NCI-H2171 (cell line): ENCODE measurements around the gene FBXW11.

Source experiments
- DNase-seq: peaks from one replicate; lab custom pipeline; 2025; lab: John Stamatoyannopoulos, UW

The FBXW11 gene

DNA sequence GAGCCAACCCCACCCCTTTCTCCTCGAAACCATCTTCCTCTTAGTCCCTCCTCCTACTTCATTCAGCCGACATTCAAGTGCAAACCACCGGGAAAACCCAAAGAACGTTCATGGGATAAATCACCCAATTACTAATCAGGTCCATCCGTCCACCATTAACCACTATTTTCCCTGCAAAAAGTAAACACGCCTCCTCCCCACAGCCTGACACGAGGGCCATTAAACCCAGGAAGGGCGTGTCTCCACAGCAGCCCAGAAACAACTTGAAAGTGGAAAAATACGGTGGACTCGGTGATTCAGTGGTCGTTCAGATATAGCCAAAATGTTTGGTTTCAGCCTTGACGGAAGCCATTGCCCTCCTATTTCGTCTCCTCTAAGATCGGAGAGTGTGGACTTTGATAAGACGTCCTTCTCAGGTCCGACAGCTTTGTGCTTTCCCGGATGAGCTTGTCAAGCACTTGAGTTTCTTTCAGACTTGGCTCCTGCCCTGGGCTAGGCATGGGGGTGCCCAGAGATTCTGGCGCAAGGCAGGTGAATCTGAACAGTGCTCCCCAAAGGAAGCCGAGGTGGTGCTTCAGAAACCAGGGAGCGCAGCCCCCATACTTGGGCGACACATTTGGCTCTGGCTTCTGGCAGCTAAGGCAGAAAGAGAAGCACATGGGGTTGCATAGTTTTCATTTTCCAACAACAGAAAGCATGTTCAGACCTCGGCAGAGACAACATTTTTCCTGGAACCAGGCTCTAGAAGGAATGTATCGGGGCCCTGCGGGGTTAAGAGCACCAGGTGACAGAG lies 164.3 kb downstream of the FBXW11 start:
- DNase-seq: no peak

DNA sequence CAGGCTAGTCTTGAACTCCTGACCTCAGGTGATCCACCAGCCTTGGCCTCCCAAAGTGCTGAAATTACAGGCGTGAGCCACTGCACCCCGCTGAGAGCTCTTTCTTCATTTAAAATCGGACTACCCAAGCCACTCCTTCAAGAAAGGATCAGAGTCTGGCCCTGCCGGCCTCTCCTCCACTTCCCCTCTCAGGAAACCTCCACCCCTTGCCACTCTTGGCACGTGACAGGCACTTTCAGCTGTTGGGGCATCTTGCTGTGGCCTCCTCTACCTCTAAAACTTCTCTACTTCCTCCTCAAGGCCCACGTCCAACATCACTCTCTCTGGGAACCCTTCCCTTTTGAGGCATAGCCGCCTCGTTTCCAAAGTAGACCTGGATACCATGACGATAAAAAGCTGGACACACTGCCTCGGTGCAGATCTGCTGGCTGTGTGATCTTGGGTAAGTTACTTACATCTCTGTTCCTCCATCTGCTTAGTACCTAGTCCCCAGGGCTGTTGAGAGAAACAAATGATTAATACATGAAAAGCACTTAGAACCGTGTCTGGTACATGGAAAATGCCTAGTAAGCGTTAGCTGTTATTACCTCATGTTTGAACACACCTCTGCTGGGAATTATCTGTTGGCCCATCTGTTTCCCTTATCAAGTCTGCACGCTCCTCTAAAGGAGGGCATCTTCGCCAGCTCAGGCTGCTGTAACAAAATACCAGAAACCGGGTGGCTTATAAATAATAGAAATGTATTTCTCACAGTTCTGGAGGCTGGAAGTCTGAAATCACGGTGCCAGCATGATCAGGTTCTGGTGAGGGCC lies 165.5 kb downstream of the FBXW11 start:
- DNase-seq: peak; percentile 9

- DNase-seq: no peak
These were observed 166.4 kb downstream of the FBXW11 start for GRCh38 chr5:171840066-171840465.

- no peak for DNase-seq
These were observed 167.3 kb downstream of the FBXW11 start for GRCh38 chr5:171839112-171839511.

GRCh38 chr5:171838066-171838465 lies 168.4 kb downstream of the FBXW11 start:
- no peak for DNase-seq

DNA sequence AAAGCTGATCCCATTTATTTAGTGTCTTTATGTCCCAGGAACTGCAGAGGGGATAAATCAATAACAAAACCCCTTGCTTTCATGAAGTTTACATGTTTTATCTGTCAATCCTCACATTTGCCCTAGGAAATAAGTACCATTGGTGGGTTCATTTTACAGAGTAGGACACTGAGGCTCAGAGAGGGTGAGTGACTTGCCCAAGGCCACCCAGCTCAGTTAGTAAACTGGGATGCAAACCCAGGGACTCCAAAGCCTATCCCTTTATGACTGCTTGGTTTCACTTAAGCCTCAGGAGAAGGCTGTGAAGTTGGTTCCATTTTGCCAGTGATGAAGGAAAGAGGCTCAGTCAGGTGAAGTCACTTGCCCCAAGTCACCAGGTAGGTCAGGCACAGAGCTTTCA lies 168.9 kb downstream of the FBXW11 start:
- no peak for DNase-seq

DNA sequence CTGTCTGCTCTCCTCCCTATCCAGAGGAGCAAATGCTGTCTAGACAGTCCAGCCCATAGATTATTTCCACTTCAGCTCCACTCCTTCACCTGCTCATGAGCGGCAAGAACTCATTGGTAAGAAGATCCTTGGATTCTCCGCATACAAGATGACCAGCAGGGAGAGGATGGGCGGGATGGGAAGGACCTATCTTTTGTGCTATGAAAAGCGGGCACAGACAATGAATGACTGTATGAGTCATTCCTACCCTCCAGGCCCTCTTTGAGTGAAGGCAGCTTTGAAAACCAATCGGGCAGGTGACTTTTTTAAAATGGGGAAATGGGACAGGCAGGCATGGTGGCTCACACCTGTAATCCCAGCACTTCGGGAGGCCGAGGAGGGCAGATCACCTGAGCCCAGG lies 171.4 kb downstream of the FBXW11 start:
- no peak for DNase-seq

DNA sequence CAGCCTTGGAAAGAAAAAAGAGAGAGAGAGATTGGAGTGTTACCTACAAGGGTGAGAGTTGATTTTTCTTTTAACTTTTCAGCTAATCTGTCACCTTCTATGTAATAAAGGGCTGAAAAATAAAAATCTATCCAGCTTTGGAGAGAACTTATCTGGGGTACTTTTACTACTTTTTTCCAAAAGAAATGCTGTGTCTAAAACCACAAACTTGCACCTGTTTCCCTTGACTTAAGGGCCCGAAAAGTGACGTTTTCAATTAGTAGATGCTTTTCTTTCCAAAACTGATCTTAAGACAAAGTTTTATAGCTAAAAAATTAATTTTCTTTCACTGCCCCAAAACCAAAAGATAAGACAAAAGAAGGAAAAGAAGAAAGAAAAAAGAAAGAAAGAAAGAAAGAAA lies 172.0 kb downstream of the FBXW11 start:
- no peak for DNase-seq

GRCh38 chr5:171832775-171833174 lies 173.7 kb downstream of the FBXW11 start:
- DNase-seq: no peak

GRCh38 chr5:171830686-171831085 lies 175.8 kb downstream of the FBXW11 start:
- no peak for DNase-seq

- no peak for DNase-seq
These were observed 179.3 kb downstream of the FBXW11 start for GRCh38 chr5:171827162-171827561.

DNA sequence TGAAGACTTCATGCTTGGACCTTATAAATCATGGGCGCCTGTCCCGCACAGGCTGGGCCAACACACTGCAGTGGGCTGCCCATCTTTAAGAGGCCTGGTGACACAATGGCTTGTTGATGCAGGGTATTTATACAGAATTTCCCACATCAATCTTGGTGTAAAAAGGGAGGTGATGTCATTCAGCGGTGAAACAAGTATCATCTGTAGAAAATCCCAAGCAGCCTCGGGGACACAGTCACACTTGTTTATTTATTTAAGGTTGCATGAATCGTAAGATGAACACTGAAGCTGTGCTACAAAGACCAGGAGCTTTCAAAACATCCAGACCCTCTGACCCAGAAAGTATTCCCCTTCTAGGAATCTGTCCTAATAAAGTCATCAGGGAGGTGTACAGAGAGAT lies 180.3 kb downstream of the FBXW11 start:
- DNase-seq: no peak

GRCh38 chr5:171825051-171825450 lies 181.4 kb downstream of the FBXW11 start:
- DNase-seq: no peak

DNA sequence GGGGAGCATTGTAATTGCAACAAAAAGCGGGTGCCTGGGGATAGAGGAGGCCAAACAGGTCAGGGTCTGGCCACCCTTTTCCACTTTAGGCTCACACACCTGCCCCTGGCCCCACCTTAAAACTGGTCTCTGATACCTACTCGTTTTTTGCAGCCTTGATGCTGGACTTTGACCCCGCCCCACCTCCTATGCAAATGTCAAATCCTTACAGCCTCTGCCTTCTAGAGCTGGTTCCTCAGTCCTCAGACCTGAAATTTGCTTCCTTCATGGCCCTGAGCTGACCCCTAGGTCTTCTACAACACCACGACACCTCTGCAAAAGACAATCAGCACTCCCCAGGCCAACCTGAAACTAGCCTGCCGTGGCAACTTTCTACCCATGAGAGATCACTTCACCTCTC lies 183.2 kb downstream of the FBXW11 start:
- no peak for DNase-seq

GRCh38 chr5:171821286-171821685 lies 185.2 kb downstream of the FBXW11 start:
- no peak for DNase-seq

DNA sequence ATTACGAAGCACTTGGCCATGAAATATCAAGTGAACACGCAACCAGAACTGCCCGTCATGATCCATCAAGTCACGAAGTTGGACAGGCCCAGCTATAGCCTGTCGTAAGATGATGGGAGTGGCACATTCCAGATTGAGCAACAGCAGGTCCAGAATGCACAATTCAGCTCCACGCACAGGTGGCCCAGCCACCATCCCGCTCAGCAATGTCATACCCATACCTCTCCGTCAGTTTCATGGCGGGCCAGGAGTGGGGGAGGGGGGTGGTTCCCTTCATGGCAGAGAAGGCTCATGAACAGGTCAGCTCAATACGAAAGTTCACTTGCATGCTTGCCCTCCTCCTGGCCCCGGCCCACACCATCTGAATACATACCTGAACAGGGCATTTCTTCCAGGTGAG lies 185.9 kb downstream of the FBXW11 start:
- no peak for DNase-seq

GRCh38 chr5:171816666-171817065 lies 189.8 kb downstream of the FBXW11 start:
- DNase-seq: no peak

DNA sequence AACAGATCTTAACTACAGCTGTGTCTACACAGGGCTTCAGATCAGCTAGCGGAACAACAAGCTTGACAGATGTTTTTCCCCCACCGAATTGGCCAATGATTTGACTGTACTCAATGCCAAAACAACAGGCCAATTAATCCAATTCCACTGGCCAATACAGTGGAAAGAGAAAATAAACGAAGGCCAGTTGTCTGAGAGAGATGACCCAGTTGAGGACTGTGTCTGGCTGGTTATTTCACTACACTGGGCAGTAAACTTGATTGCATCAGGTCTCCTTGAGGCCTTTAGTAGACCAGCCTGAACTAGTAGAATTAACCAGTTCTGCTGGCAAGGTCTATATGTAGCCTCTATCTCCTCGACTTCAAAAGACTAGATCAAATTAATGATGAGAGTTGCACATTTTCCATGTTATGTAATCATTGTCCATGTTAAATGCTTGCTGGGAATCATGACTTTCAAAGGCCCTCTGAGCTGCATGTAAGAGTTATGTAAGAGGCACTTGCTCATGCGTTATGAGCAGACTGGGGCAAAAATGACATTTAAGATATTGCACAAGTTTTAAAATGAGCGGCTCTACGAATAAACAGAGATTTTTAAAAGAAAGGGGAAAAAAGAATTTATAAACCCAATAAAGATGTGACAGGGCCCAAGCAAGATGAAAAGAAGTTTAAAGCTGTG lies 192.5 kb downstream of the FBXW11 start:
- DNase-seq: no peak

DNA sequence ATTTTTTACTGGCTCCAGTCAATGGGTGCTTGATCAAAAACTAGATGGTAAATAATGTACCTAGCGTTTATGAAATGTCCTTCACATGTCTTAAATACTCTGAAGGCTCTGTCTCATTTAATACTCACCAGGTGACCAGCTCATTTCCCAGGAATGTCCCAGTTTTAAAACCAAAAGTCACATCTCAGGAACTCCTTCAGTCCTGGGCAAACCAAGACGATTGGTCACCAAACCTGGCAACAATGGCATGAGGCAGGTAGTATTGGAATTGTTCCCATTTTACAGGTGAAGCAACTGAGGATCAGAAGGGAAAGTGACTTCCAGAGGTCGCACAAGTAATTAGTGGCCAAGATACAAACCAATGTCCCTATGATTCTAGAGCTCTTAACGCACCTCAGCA lies 193.2 kb downstream of the FBXW11 start:
- DNase-seq: no peak
